HepG2 (cell line): Measurements from ENCODE around the gene SRSF2. TPM values are rescaled to one million over a fixed set of nuclear protein-coding genes. Genes with fewer than 3 reads are reported as not detected.

Experiments
- ARHGAP35 ChIP-seq: sonication (generic); formaldehyde crosslinking; IDR thresholded peaks from 2 replicates; pipeline ENCODE4 v1.9.0; 2022; ENCODE audit warnings: mild to moderate bottlenecking, inconsistent platforms, moderate library complexity, missing genetic modification reagents, borderline replicate concordance
- BCL6 ChIP-seq: IDR thresholded peaks from 2 replicates; pipeline ENCODE4 v1.6.1; 2016; ENCODE audit warnings: missing genetic modification reagents, missing compliant biosample characterization
- HMGA1 ChIP-seq: sonication (generic); formaldehyde crosslinking; conservative IDR thresholded peaks from 2 replicates; pipeline ENCODE4 v1.4.0; 2020; ENCODE audit warnings: missing genetic modification reagents
- HNF1A ChIP-seq, 2 experiments: sonication (generic) in 1 of 2; formaldehyde crosslinking in 1 of 2; IDR thresholded peaks; 2 replicates each; pipeline versions ENCODE4 v1.4.0 to v1.6.1; 2016 to 2020; ENCODE audit warnings: borderline replicate concordance in 1 of 2, low read depth in 1 of 2, mild to moderate bottlenecking in 1 of 2, missing genetic modification reagents in 1 of 2
- LBX2 ChIP-seq: sonication (generic); formaldehyde crosslinking; IDR thresholded peaks from 2 replicates; pipeline ENCODE4 v1.5.0; 2020; ENCODE audit warnings: missing genetic modification reagents, mild to moderate bottlenecking, borderline replicate concordance
- MBD4 ChIP-seq: IDR thresholded peaks from 2 replicates; pipeline ENCODE4 v1.6.1; 2012; ENCODE audit warnings: low read length, inconsistent platforms, borderline replicate concordance
- MLX ChIP-seq: IDR thresholded peaks from 2 replicates; pipeline ENCODE4 v1.6.1; 2016
- MTA1 ChIP-seq: sonication (generic); formaldehyde crosslinking; IDR thresholded peaks from 2 replicates; pipeline ENCODE4 v1.4.0; 2020; ENCODE audit warnings: missing genetic modification reagents, mild to moderate bottlenecking, borderline replicate concordance
- MYPOP ChIP-seq: sonication (generic); formaldehyde crosslinking; IDR thresholded peaks from 2 replicates; pipeline ENCODE4 v1.8.1; 2023; ENCODE audit warnings: mild to moderate bottlenecking, moderate library complexity, missing genetic modification reagents
- MZF1 ChIP-seq: sonication (generic); formaldehyde crosslinking; IDR thresholded peaks from 2 replicates; pipeline ENCODE4 v1.8.1; 2023; ENCODE audit warnings: mild to moderate bottlenecking, missing genetic modification reagents, borderline replicate concordance
- NFRKB ChIP-seq: fragments of 450-650 bp; IDR thresholded peaks from 2 replicates; pipeline ENCODE4 v1.6.1; 2017
- PHF8 ChIP-seq: sonication (generic); formaldehyde crosslinking; IDR thresholded peaks from 2 replicates; pipeline ENCODE4 v1.5.0; 2020; ENCODE audit warnings: missing genetic modification reagents
- ZBTB3 ChIP-seq: sonication (generic); formaldehyde crosslinking; IDR thresholded peaks from 2 replicates; pipeline ENCODE4 v1.4.0; 2020; ENCODE audit warnings: low read depth, mild to moderate bottlenecking, moderate library complexity, missing genetic modification reagents, borderline replicate concordance
- ZFP36 ChIP-seq: fragments of 150-350 bp; IDR thresholded peaks from 2 replicates; pipeline ENCODE4 v1.6.1; 2018; ENCODE audit warnings: borderline replicate concordance, low read length, low read depth; ENCODE audit not compliant: partially characterized antibody
- ZNF143 ChIP-seq: sonication (generic); formaldehyde crosslinking; IDR thresholded peaks from 2 replicates; pipeline ENCODE4 v1.4.0; 2020; ENCODE audit warnings: missing genetic modification reagents
- ZNF230 ChIP-seq: sonication (generic); formaldehyde crosslinking; IDR thresholded peaks from 2 replicates; pipeline ENCODE4 v1.4.0; 2020; ENCODE audit warnings: mild to moderate bottlenecking, missing genetic modification reagents
- ZNF567 ChIP-seq: sonication (generic); formaldehyde crosslinking; IDR thresholded peaks from 2 replicates; pipeline ENCODE4 v1.8.1; 2023; ENCODE audit warnings: mild to moderate bottlenecking, missing genetic modification reagents, borderline replicate concordance
- ZNF576 ChIP-seq: sonication (generic); formaldehyde crosslinking; IDR thresholded peaks from 2 replicates; pipeline ENCODE4 v1.4.0; 2020; ENCODE audit warnings: mild to moderate bottlenecking, missing genetic modification reagents
- ZSCAN5A ChIP-seq: sonication (generic); formaldehyde crosslinking; IDR thresholded peaks from 2 replicates; pipeline ENCODE4 v1.8.0; 2022; ENCODE audit warnings: mild to moderate bottlenecking, missing genetic modification reagents, borderline replicate concordance
- polyA plus RNA-seq, 8 experiments: library from polyadenylated mRNA; depleted of rRNA in 3 of 8; stranded (reverse) in 7 of 8; unstranded in 1 of 8; fragments of >200 nt; fragmentation: Illumina TruSeq in 4 of 8; extraction: Trizol in 4 of 8; gene quantifications; 2 replicates each; pipeline versions ENCODE4 v1.2.1 to v1.2.3, GENCODE V29; 2011 to 2016; ENCODE audit warnings: low read depth in 4 of 8, missing spikeins in 1 of 8, mixed read lengths in 1 of 8; ENCODE audit not compliant: insufficient read depth in 1 of 8
- total RNA-seq, 5 experiments: library from RNA; depleted of rRNA; stranded (reverse); fragments of >200 nt; fragmentation: Illumina TruSeq; extraction: Trizol; gene quantifications; 2 replicates each; pipeline ENCODE4 v1.2.3, GENCODE V29; 2016; ENCODE audit warnings: low read depth in 1 of 5

Gene SRSF2
- total and polyA plus RNA-seq, 2 of the 13 experiments (the other 11 are each of a cell fraction or from before 2014, with no cell fraction given): 306 to 319 TPM

- TF ChIP-seq MYPOP (CRISPR knock-in tag): 0 out of 2 replicates have a peak, but pooled peaks have one; percentile 14
- TF ChIP-seq ZBTB3 (CRISPR knock-in tag): peak; percentile 66; the same call in 1 of the 2 replicates
- TF ChIP-seq LBX2 (CRISPR knock-in tag): no peak
- TF ChIP-seq BCL6 (CRISPR knock-in tag): no peak; the same call in 1 of the 2 replicates
- peak; percentile 83; the same call in 1 of the 2 replicates for TF ChIP-seq MTA1 (CRISPR knock-in tag)
- TF ChIP-seq ARHGAP35 (CRISPR knock-in tag): no peak
- no peak for TF ChIP-seq ZNF143 (CRISPR knock-in tag)
- peak; percentile 57; the same call in 1 of the 2 replicates for TF ChIP-seq ZNF230 (CRISPR knock-in tag)
- no peak for TF ChIP-seq NFRKB
- TF ChIP-seq HMGA1 (CRISPR knock-in tag): no peak
- no peak for TF ChIP-seq HNF1A (IDR thresholded peaks at IDR 0.05; ENCODE audit: low read depth)
- TF ChIP-seq HNF1A (CRISPR knock-in tag; IDR thresholded peaks at IDR 0.05; ENCODE audit: borderline replicate concordance): no peak; the same call in 1 of the 2 replicates
- peak; percentile 47; the same call in 1 of the 2 replicates for TF ChIP-seq PHF8 (CRISPR knock-in tag)
- peak; percentile 54; the same call in 1 of the 2 replicates for TF ChIP-seq MLX
- TF ChIP-seq ZNF576 (CRISPR knock-in tag): peak; percentile 77; the same call in 1 of the 2 replicates
- TF ChIP-seq MZF1 (CRISPR knock-in tag): no peak
- TF ChIP-seq ZFP36: no peak
- TF ChIP-seq MBD4: no peak
- peak; percentile 21; the same call in 1 of the 2 replicates for TF ChIP-seq ZNF567 (CRISPR knock-in tag)
- TF ChIP-seq ZSCAN5A (CRISPR knock-in tag): no peak
Measured at GRCh38 chr17:76700617-76701470, 36.3 kb downstream of the SRSF2 start (continued).
